Body of pancreas (tissue), 4 donors: ENCODE measurements around the gene PLPPR1. TPM values are rescaled to one million over a fixed set of nuclear protein-coding genes. Genes with fewer than 3 reads are reported as not detected.
A peak's percentile ranks its signal among the peaks of the same experiment; 100 is the strongest.

Experiments
- ATAC-seq: fragments of 150-250 bp; one replicate; pipeline ENCODE4 v1.9.1; 2016
- DNase-seq, 4 donors: peaks; one replicate each; pipeline ENCODE4 v3.0.0-alpha.2; 2019
- H3K27ac ChIP-seq, 4 donors: fragments of 200-600 bp; sonication (generic); 1 replicate in 3 of 4; 2 replicates in 1 of 4; pipeline versions ENCODE4 v1.5.1 to v1.6.1; 2016 to 2019; ENCODE audit warnings: mild to moderate bottlenecking in 1 of 4, mixed read lengths in 1 of 4, moderate library complexity in 1 of 4
- H3K27me3 ChIP-seq, 2 donors: fragments of 200-600 bp; sonication (generic); one replicate each; pipeline ENCODE4 v1.6.0; 2016; ENCODE audit warnings: mild to moderate bottlenecking in 1 of 2
- H3K36me3 ChIP-seq, 2 donors: fragments of 200-600 bp; sonication (generic); replicated peaks in 1 of 2; 2 replicates each; pipeline ENCODE4 v1.5.1; 2016; ENCODE audit warnings: low read depth in 2 of 2; ENCODE audit not compliant: insufficient read depth in 1 of 2
- H3K4me1 ChIP-seq: fragments of 200-600 bp; sonication (generic); one replicate; pipeline ENCODE4 v1.6.0; 2016
- H3K4me3 ChIP-seq, 2 donors: fragments of 200-600 bp; sonication (generic); 1 replicate in 1 of 2; 2 replicates in 1 of 2; pipeline ENCODE4 v1.5.1; 2016 to 2019
- H3K9me3 ChIP-seq, 3 donors: fragments of 200-600 bp; sonication (generic); 1 replicate in 2 of 3; 2 replicates in 1 of 3; pipeline ENCODE4 v1.5.1; 2016
- POLR2A ChIP-seq, 3 donors: fragments of 450-650 bp; IDR thresholded peaks; one replicate each; pipeline ENCODE4 v1.6.1; 2016; ENCODE audit warnings: antibody characterized with exemption in 3 of 3, mild to moderate bottlenecking in 2 of 3
- WGBS, 2 donors: methylation state at CpG; one replicate each; pipeline ENCODE4 v1.1.5; 2017; 5-methylcytosine and 5-hydroxymethylcytosine counted together
- intact Hi-C: fragments of 100-400 bp; cut with DNase I; formaldehyde crosslinking; loops from one replicate; pipeline ENCODE4 v1.15.1; 2023
- total RNA-seq, 2 donors: library from RNA; depleted of rRNA; stranded (reverse); fragments of >200 nt; gene quantifications; one replicate each; pipeline ENCODE4 v1.1.0, GENCODE V29; 2016
- TF ChIP-seq, protein P1 (sequence below), 7 experiments: fragments of 450-650 bp in 4 of 7; fragments of 200-600 bp in 3 of 7; sonication (generic) in 3 of 7; IDR thresholded peaks; one replicate each; pipeline ENCODE4 v1.5.1; 2016 to 2019; ENCODE audit warnings: antibody characterized with exemption in 7 of 7

The PLPPR1 gene
- total RNA-seq, 2 donors from 2014 or later: 0.26 TPM; not detected in 1

DNA sequence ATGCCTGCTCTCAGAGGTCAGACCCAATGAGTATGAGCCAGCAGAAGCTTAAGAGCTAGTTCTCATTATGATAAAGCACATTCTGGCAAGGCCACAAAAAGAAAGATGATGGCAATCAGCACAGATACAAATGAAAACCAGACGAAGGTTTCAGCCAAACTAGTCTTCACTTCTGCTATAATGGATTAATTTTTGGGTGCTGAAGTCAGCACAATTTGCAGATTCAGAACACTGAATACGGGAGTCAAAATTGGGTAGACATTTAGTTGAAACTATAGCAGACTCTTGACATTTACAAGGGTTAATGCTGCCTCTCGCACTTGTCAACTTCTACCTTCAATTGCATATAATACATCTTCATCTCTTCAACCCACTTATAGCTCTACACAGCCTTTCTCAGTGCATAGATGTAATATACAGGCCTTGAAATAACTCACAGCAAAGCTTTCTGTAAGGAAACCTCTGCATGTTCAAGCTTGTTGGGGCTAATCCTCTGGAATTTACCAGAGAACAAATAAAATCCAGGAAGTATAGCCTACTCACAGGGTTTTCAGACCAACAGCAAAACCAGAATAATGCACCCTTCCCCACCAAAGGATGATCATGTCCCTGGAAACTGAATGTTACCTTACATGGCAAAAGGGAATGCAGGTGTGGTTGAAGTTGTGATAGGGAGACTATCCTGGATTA lies 279.1 kb downstream of the PLPPR1 start:
- H3K4me3 ChIP-seq: no peak overlapping the region
- TF ChIP-seq, protein P1, sequence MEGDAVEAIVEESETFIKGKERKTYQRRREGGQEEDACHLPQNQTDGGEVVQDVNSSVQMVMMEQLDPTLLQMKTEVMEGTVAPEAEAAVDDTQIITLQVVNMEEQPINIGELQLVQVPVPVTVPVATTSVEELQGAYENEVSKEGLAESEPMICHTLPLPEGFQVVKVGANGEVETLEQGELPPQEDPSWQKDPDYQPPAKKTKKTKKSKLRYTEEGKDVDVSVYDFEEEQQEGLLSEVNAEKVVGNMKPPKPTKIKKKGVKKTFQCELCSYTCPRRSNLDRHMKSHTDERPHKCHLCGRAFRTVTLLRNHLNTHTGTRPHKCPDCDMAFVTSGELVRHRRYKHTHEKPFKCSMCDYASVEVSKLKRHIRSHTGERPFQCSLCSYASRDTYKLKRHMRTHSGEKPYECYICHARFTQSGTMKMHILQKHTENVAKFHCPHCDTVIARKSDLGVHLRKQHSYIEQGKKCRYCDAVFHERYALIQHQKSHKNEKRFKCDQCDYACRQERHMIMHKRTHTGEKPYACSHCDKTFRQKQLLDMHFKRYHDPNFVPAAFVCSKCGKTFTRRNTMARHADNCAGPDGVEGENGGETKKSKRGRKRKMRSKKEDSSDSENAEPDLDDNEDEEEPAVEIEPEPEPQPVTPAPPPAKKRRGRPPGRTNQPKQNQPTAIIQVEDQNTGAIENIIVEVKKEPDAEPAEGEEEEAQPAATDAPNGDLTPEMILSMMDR (IDR thresholded peaks at IDR 0.05): no peak
- no peak for TF ChIP-seq POLR2A (IDR thresholded peaks at IDR 0.05)
- 55% methylated on average over 3 of the region's 3 CpGs for WGBS, 2 donors

DNA sequence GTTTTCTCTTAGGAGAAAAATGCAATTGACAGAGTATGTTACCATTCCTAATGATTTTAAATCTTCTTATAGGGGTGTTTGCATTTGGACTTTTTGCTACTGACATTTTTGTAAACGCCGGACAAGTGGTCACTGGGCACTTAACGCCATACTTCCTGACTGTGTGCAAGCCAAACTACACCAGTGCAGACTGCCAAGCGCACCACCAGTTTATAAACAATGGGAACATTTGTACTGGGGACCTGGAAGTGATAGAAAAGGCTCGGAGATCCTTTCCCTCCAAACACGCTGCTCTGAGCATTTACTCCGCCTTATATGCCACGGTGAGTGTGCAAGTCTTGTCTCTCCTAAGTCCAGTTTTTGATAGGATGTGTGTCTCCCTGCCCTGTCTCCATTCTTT lies 280.6 kb downstream of the PLPPR1 start:
- WGBS, 2 donors: 66 to 69% methylated on average over 8 of the region's 8 CpGs
- no peaks in the 10 kb centered on the region for H3K9me3 ChIP-seq
- intact Hi-C loops: loop anchor here (5.0 to 10.0 kb wide), 2 partner anchors 194 to 597 kb away; no protein-coding TSS in a partner anchor
- no peaks in the 10 kb centered on the region for H3K27me3 ChIP-seq
- H3K27ac ChIP-seq: no peak overlapping the region
- ATAC-seq (no peak), DNase-seq (no peak)
- H3K4me1 ChIP-seq: no peaks in the 10 kb centered on the region
- TF ChIP-seq, protein P1 (IDR thresholded peaks at IDR 0.05): no peak
- no peak for TF ChIP-seq POLR2A (IDR thresholded peaks at IDR 0.05)
- no peak overlapping the region for H3K4me3 ChIP-seq
- H3K36me3 ChIP-seq: no peaks in the 10 kb centered on the region

More for the DNA sequence above, 279.1 kb downstream of the PLPPR1 start:
- no peaks in the 10 kb centered on the region for H3K36me3 ChIP-seq
- intact Hi-C loops: loop anchor here (5.0 to 10.0 kb wide), 2 partner anchors 193 to 595 kb away; no protein-coding TSS in a partner anchor
- H3K27me3 ChIP-seq: no peaks in the 10 kb centered on the region
- H3K9me3 ChIP-seq: no peaks in the 10 kb centered on the region
- H3K27ac ChIP-seq: no peak overlapping the region
- DNase-seq: no peak
- no peaks in the 10 kb centered on the region for H3K4me1 ChIP-seq
- no peak for ATAC-seq

DNA sequence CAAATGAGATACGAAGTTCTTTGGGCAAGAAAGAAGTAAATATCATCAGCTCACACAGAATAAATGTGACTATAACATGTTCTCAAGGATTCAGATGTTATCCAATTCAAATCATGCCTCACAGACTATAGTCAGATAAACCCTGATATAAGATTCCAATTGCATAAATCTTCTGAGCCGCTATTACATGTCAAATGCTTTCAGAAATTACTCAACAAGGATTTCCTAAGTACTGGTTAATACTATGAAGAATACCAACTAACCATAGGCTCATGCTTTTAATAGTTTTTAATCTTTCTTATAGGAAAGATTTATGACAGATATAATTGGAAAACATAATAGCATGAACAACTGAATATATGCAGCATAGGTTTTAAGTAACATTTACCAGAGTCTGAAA lies 282.7 kb downstream of the PLPPR1 start:
- no peaks in the 10 kb centered on the region for H3K27me3 ChIP-seq
- no peak for TF ChIP-seq POLR2A (IDR thresholded peaks at IDR 0.05)
- TF ChIP-seq, protein P1 (IDR thresholded peaks at IDR 0.05): no peak
- DNase-seq: no peak
- intact Hi-C loops: loop anchor here (10.0 kb wide), 1 partner anchor 706 kb away; no protein-coding TSS in a partner anchor
- no peaks in the 10 kb centered on the region for H3K36me3 ChIP-seq
- H3K4me1 ChIP-seq: peaks cover 12% of the 10 kb centered on the region
- 12 to 13% methylated on average over 2 of the region's 2 CpGs for WGBS, 2 donors
- H3K4me3 ChIP-seq: no peak overlapping the region
- no peak for ATAC-seq
- H3K27ac ChIP-seq: no peak overlapping the region
- H3K9me3 ChIP-seq: no peaks in the 10 kb centered on the region

DNA sequence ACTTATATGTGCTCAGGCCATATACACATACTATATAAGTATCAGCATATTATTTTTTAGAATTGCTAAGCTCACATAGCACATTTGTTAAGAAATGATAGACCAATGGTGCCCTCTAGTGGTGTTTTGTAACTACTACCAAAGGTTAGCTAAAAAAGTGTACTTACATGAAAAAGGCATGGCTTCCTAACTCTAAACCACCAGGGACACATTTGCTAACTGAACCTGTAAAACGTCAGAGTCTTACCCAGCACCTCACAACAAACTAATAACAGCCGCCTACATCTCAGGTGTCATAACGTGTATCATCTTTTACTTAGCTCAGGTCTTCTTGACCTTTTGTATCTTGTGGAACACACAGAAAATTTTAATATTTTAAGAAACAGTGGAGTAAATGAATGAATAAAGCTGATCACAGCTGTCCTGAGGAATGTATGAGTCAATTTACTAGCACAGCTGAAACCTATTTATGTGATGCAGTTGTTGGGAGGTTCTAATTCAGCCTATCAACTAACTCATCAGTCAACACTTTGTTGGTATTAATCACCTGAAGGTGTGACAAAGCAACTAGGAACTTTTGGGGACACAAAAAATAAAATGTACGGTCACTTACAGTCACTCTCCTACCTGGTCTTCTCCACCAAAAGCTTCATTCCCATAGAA lies 283.4 kb downstream of the PLPPR1 start:
- 15% methylated on average over 4 of the region's 4 CpGs for WGBS, 2 donors
- Histone ChIP-seq H3K4me3 (no peak overlapping the region), H3K27me3 (no peaks in the 10 kb centered on the region), H3K4me1 (peaks cover 14% of the 10 kb centered on the region), H3K36me3 (no peaks in the 10 kb centered on the region), H3K9me3 (no peaks in the 10 kb centered on the region), H3K27ac (no peak overlapping the region)
- DNase-seq (peak in 2 of 4 donors; percentile 25 to 54), ATAC-seq (peak; percentile 85)
- intact Hi-C loops: loop anchor here (10.0 kb wide), 1 partner anchor 707 kb away; no protein-coding TSS in a partner anchor
- TF ChIP-seq, protein P1 (IDR thresholded peaks at IDR 0.05): peak; percentile 49 to 84 (median 73)
- TF ChIP-seq POLR2A (IDR thresholded peaks at IDR 0.05): no peak
